Endothelial cell of umbilical vein (primary cell): ENCODE measurements around the gene MT1B. TPM values are rescaled to one million over a fixed set of nuclear protein-coding genes. Genes with fewer than 3 reads are reported as not detected.

Experiments used
- BruUV-seq: library from RNA; stranded (reverse); fragments of 400-500 nt; replicated peaks from 2 replicates; lab custom pipeline; 2021; lab: Mats Ljungman, UMichigan
- CTCF ChIA-PET: fragments of 300-600, 350-600 bp; sonication (Branson Sonifier 250); formaldehyde crosslinking; loops from one replicate; lab custom pipeline; 2021; ENCODE audit warnings: antibody characterized with exemption, inconsistent platforms; lab: Charles Lee
- POLR2A ChIA-PET: fragments of 300-600, 350-600 bp; sonication (Branson Sonifier 250); formaldehyde crosslinking; loops from one replicate; lab custom pipeline; 2021; ENCODE audit warnings: antibody characterized with exemption, inconsistent platforms; lab: Charles Lee
- DNase-seq: peaks from one replicate; pipeline ENCODE4 v3.0.0-alpha.2; 2011; ENCODE audit warnings: low read depth, low spot score
- FAIRE-seq: peaks from 2 replicates; lab custom pipeline; 2011; peaks lifted over from hg19 to GRCh38; lab: Jason Lieb, UNC
- H2AFZ ChIP-seq: 2 replicates; pipeline ENCODE4 v1.6.0; 2012; ENCODE audit warnings: low read depth, low read length, control low read depth, inconsistent platforms
- H3K27ac ChIP-seq: 2 replicates; pipeline ENCODE4 v1.5.1; 2011; ENCODE audit warnings: low read depth, mild to moderate bottlenecking, control low read depth, low read length, moderate library complexity; ENCODE audit not compliant: insufficient read depth
- H3K27me3 ChIP-seq, 2 experiments: 2 replicates each; pipeline versions ENCODE4 v1.6.0 to v1.6.1; 2011; ENCODE audit warnings: low read length in 2 of 2, mixed read lengths in 1 of 2; ENCODE audit not compliant: control insufficient read depth in 2 of 2, insufficient read depth in 2 of 2
- H3K36me3 ChIP-seq, 2 experiments: 2 replicates in 1 of 2; 3 replicates in 1 of 2; pipeline ENCODE4 v1.5.1; 2011; ENCODE audit warnings: low read length in 2 of 2, mild to moderate bottlenecking in 1 of 2, moderate library complexity in 1 of 2; ENCODE audit not compliant: control insufficient read depth in 2 of 2, insufficient read depth in 2 of 2; ENCODE audit errors: extremely low read depth in 1 of 2
- H3K4me1 ChIP-seq: 3 replicates; pipeline ENCODE4 v1.5.1; 2011; ENCODE audit warnings: mild to moderate bottlenecking, low read length; ENCODE audit not compliant: control insufficient read depth, insufficient read depth; ENCODE audit errors: extremely low read depth
- H3K4me2 ChIP-seq: 2 replicates; pipeline ENCODE4 v1.6.1; 2011; ENCODE audit warnings: low read length, control low read depth, mixed read lengths; ENCODE audit not compliant: insufficient read depth
- H3K4me3 ChIP-seq, 3 experiments: fragments of 200-600 bp in 1 of 3; sonication (generic), shearing (Covaris generic) in 1 of 3; replicated peaks in 1 of 3; 2 replicates each; pipeline ENCODE4 v1.5.1; 2011 to 2016; ENCODE audit warnings: control low read depth in 3 of 3, low read length in 3 of 3, mild to moderate bottlenecking in 2 of 3, inconsistent platforms in 1 of 3, low read depth in 1 of 3, moderate library complexity in 1 of 3; ENCODE audit not compliant: insufficient read depth in 1 of 3
- H3K79me2 ChIP-seq: 2 replicates; pipeline ENCODE4 v1.6.0; 2012; ENCODE audit warnings: low read length, inconsistent platforms; ENCODE audit not compliant: control insufficient read depth, insufficient read depth
- H3K9ac ChIP-seq: replicated peaks from 2 replicates; pipeline ENCODE3; 2011; ENCODE audit warnings: low read length, control low read depth; ENCODE audit not compliant: insufficient read depth; ENCODE audit errors: extremely low read depth
- H3K9me1 ChIP-seq: replicated peaks from 3 replicates; pipeline ENCODE4 v1.6.0; 2011; ENCODE audit warnings: mild to moderate bottlenecking, low read length; ENCODE audit not compliant: control insufficient read depth, insufficient read depth; ENCODE audit errors: extremely low read depth
- H3K9me3 ChIP-seq: replicated peaks from 2 replicates; pipeline ENCODE4 v1.5.1; 2012; ENCODE audit warnings: low read length, inconsistent platforms; ENCODE audit not compliant: control insufficient read depth, insufficient read depth
- H4K20me1 ChIP-seq: replicated peaks from 2 replicates; pipeline ENCODE3; 2011; ENCODE audit warnings: mild to moderate bottlenecking, low read length; ENCODE audit not compliant: control insufficient read depth, insufficient read depth; ENCODE audit errors: extremely low read depth
- EZH2 ChIP-seq: IDR thresholded peaks from 2 replicates; pipeline ENCODE4 v1.6.1; 2012; ENCODE audit warnings: borderline replicate concordance, low read depth, mild to moderate bottlenecking, moderate library complexity, low read length, inconsistent platforms; ENCODE audit not compliant: severe bottlenecking
- GATA2 ChIP-seq: IDR thresholded peaks from 2 replicates; pipeline ENCODE4 v1.7.0; 2011; ENCODE audit warnings: low read depth, mild to moderate bottlenecking, moderate library complexity, mixed read lengths, low read length; ENCODE audit not compliant: insufficient read length, insufficient read depth
- JUN ChIP-seq: IDR thresholded peaks from 2 replicates; pipeline ENCODE4 v1.6.1; 2011; ENCODE audit warnings: borderline replicate concordance, low read depth; ENCODE audit not compliant: insufficient read length, insufficient read depth
- MYC ChIP-seq: IDR thresholded peaks from one replicate; pipeline ENCODE4 v1.6.1; 2011; ENCODE audit warnings: mild to moderate bottlenecking, low read depth, low read length
- POLR2A ChIP-seq: IDR thresholded peaks from 2 replicates; pipeline ENCODE4 v1.6.1; 2012; ENCODE audit warnings: low read depth, mild to moderate bottlenecking, control low read depth, low read length
- POLR2AphosphoS5 ChIP-seq: IDR thresholded peaks from 2 replicates; pipeline ENCODE4 v1.6.1; 2012; ENCODE audit warnings: low read depth, mild to moderate bottlenecking, control low read depth, low read length, moderate library complexity; ENCODE audit not compliant: insufficient read depth
- dilution Hi-C: fragments of 300-500 bp; cut with MboI; formaldehyde crosslinking; loops from one replicate; pipeline ENCODE4 v1.15.0; 2019; ENCODE audit warnings: low sequenced_read_pairs; ENCODE audit not compliant: extremely low pct_ligation_motif_present
- intact Hi-C: fragments of 100-400 bp; cut with micrococcal nuclease; formaldehyde crosslinking; loops from one replicate; pipeline ENCODE4 v1.10.0; 2022
- polyA plus RNA-seq, 4 experiments: library from polyadenylated mRNA; depleted of rRNA in 3 of 4; stranded (reverse) in 3 of 4; unstranded in 1 of 4; fragments of >200 nt; gene quantifications; 2 replicates each; pipeline versions ENCODE4 v1.2.1 to v1.2.3, GENCODE V29; 2011 to 2012; ENCODE audit warnings: missing spikeins in 1 of 4
- total RNA-seq: library from RNA; stranded (reverse); gene quantifications from 2 replicates; pipeline ENCODE4 v1.2.3, GENCODE V29; 2021
- TF ChIP-seq, protein P1 (sequence below): IDR thresholded peaks from 2 replicates; pipeline ENCODE4 v1.6.1; 2011; ENCODE audit not compliant: insufficient read depth, insufficient read length
- TF ChIP-seq, protein P2 (sequence below), 2 donors: IDR thresholded peaks; 1 replicate in 1 of 2; 2 replicates in 1 of 2; pipeline ENCODE4 v1.5.1; 2011; ENCODE audit warnings: low read length in 2 of 2, mild to moderate bottlenecking in 2 of 2, moderate library complexity in 2 of 2, control low read depth in 1 of 2, inconsistent platforms in 1 of 2, low read depth in 1 of 2; ENCODE audit not compliant: insufficient read depth in 1 of 2; ENCODE audit errors: extremely low read depth in 1 of 2

Gene MT1B
- total and polyA plus RNA-seq, 2 donors (not counting 3 experiments of a cell fraction or from before 2014, with no cell fraction given), result not detected

GRCh38 chr16:56688762-56689161 is 37.1 kb downstream of the MT1B start:
- Histone ChIP-seq H3K4me3 (no peak overlapping the region), H3K27me3 (no peaks in the 10 kb centered on the region), H3K9me1 (no peaks in the 10 kb centered on the region), H3K79me2 (no peaks in the 10 kb centered on the region), H3K4me1 (no peaks in the 10 kb centered on the region), H3K4me2 (no peak overlapping the region), H4K20me1 (no peaks in the 10 kb centered on the region), H2AFZ (no peak overlapping the region), H3K27ac (no peak overlapping the region), H3K36me3 (no peaks in the 10 kb centered on the region), H3K9ac (no peak overlapping the region), H3K9me3 (no peaks in the 10 kb centered on the region)
- POLR2A ChIA-PET, result no interaction called here
- TF ChIP-seq JUN (no peak), EZH2 (no peak), POLR2AphosphoS5 (no peak), MYC (no peak), POLR2A (no peak), GATA2 (no peak)
- TF ChIP-seq, protein P1, sequence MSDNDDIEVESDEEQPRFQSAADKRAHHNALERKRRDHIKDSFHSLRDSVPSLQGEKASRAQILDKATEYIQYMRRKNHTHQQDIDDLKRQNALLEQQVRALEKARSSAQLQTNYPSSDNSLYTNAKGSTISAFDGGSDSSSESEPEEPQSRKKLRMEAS, result no peak
- TF ChIP-seq, protein P2, sequence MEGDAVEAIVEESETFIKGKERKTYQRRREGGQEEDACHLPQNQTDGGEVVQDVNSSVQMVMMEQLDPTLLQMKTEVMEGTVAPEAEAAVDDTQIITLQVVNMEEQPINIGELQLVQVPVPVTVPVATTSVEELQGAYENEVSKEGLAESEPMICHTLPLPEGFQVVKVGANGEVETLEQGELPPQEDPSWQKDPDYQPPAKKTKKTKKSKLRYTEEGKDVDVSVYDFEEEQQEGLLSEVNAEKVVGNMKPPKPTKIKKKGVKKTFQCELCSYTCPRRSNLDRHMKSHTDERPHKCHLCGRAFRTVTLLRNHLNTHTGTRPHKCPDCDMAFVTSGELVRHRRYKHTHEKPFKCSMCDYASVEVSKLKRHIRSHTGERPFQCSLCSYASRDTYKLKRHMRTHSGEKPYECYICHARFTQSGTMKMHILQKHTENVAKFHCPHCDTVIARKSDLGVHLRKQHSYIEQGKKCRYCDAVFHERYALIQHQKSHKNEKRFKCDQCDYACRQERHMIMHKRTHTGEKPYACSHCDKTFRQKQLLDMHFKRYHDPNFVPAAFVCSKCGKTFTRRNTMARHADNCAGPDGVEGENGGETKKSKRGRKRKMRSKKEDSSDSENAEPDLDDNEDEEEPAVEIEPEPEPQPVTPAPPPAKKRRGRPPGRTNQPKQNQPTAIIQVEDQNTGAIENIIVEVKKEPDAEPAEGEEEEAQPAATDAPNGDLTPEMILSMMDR (IDR thresholded peaks at IDR 0.05; ENCODE audit: extremely low read depth in 1 of 2, insufficient read depth in 1 of 2, low read depth in 1 of 2, low read length in 2 of 2), result no peak
- no TSS peak for BruUV-seq
- dilution Hi-C loops (no loop called here), intact Hi-C loops (no loop called here)
- DNase-seq (no peak), FAIRE-seq (no peak)
- CTCF ChIA-PET, result interaction anchor here (0.8 to 1.7 kb wide), 2 partner anchors 13 to 45 kb away, joined by 5 read pairs; no protein-coding TSS in a partner anchor
